NK-92 (cell line): ENCODE results near the gene ZNF532.
"Not testable (repeated sequence)": the region's sequence is repeated elsewhere in the genome, so short reads cannot be mapped to it uniquely, and the experiment has no call there.

Source experiments
- DNase-seq: peaks from one replicate; lab custom pipeline; 2025; ENCODE audit not compliant: unreplicated experiment; lab: John Stamatoyannopoulos, UW

Gene ZNF532

GRCh38 chr18:58898010-58898799 is 33.5 kb downstream of the ZNF532 start:
- DNase-seq, result no peak

- DNase-seq, result no peak
These were observed 35.5 kb downstream of the ZNF532 start for GRCh38 chr18:58900015-58900649.

DNA sequence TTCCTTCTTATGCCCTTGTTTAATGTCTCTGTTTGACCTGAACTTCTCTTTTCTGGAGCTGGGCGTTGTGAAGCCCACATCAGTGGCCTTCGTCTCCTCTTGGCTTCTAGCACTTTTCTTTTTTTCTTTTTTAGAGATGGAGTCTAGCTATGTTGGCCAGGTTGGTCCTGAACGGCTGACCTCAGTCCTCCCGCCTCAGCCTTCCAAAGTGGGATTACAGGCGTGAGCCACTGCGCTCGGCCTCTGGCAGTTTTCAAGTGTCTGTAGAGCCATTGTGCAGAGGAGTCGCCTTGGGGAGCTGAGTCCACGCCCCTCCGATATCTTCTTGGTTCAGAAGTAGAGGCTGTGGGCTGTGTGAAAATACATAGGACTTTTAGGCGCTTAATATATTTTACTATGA is 36.5 kb downstream of the ZNF532 start:
- DNase-seq, result no peak

GRCh38 chr18:58901783-58902182 is 37.1 kb downstream of the ZNF532 start:
- no peak for DNase-seq

GRCh38 chr18:58902961-58903360 is 38.3 kb downstream of the ZNF532 start:
- DNase-seq, result no peak

GRCh38 chr18:58903533-58903932 is 38.9 kb downstream of the ZNF532 start:
- no peak for DNase-seq

- no peak for DNase-seq
These were observed 41.2 kb downstream of the ZNF532 start for GRCh38 chr18:58905777-58906428.

DNA sequence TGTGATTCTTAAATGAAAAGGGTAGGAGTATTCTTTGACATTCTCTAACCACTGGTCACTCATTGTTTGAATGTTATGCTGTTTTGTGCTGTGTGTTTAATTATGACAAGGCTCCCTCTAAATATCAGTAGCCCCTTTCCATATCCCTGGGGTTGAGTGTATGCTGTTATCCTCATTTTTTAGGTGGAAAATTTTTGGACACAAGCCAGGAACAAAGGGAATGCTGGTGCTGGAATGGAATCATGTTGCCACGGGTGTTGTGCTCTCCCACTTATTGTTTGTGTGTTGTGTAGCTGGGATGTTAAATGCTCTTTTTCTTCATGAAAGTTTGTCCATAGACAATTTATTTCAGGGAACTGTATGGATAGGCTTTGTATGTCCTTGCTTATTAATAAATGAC is 43.3 kb downstream of the ZNF532 start:
- no peak for DNase-seq

GRCh38 chr18:58909521-58909920 is 44.8 kb downstream of the ZNF532 start:
- no peak for DNase-seq

DNA sequence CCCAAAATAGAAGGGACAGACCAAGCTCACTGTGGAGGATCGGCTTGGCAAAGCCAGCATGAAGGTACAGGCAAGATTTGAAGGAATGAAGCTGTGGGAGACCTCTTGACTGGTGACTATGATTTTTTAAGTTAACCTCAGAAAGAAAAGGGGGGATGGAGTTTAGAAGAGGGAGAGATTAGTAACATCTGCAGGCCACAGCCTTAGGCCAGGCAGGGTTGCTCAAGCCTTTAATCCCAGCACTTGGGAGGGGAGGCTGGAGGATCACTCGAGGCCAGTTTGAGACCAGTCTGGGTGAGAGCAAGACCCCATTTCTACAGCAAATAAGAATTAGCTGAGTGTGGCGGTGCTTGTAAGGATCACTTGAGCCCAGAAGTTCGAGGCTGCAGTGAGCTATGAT is 46.6 kb downstream of the ZNF532 start:
- no peak for DNase-seq

DNA sequence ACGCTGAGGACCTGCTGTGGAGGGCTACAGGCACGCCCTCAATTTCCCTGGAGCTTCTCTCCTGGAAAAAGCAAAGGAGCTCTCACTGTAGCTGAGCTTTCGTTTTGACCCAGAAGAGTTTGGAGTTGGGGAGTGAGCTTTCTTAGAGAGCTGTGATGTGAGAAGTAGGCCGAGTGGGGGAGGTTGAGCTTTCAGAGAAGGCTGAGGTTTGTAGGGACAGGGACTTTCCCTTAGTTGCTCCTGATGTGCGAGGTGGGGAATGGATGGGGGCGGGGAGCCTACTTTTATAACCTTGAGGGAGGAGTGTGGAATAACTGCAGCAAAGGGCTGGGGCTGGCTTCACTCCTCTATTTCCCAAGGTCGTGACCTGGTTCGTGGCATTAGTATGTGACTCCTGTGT is 47.1 kb downstream of the ZNF532 start:
- DNase-seq, result no peak

- DNase-seq, result no peak
These were observed 50.5 kb downstream of the ZNF532 start for GRCh38 chr18:58915006-58915799.

- DNase-seq, result no peak
These were observed 51.3 kb downstream of the ZNF532 start for GRCh38 chr18:58915995-58916394.

GRCh38 chr18:58919934-58920333 is 55.3 kb downstream of the ZNF532 start:
- not testable (repeated sequence) for DNase-seq

DNA sequence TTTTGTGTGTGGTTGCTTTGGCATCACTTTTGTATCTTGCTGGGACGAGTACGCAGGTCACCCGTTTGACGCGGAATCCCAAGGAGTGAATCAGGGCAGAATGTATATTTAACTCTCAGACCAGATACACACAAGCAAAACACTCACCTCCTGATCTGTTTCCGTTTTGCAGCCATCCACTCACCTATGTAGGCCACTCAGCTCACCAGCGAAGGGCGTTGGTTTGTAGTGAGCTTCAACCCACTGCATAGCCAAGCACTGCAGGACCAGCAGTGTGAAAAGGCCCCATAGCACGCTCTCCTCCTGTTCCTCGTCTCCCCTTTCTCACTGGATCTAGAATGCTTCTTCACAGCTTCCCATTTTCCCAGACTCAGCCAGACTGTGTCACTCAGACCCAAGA is 58.3 kb downstream of the ZNF532 start:
- DNase-seq, result no peak

- no peak for DNase-seq
These were observed 59.8 kb downstream of the ZNF532 start for GRCh38 chr18:58924473-58924872.

GRCh38 chr18:58927659-58928058 is 63.0 kb downstream of the ZNF532 start:
- no peak for DNase-seq

DNA sequence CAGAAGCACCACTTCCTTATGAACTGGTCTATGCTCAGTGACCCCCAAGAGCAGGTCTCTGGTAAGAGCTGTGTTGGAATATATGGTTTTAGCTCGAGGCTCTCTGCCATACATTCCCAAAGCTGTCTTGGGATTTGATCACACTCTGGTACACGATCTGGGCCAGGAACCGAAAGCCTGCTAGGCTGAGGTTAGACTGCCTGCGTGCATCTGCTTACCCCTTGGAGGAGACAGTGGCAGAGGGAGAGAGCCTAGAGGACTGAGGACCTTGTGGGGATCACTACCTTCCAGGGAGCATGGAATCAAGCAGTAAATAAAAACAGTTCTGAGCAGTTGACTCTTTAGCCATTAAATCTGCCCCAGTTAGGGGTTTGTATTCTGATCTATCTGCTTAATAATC is 63.7 kb downstream of the ZNF532 start:
- DNase-seq, result no peak

DNA sequence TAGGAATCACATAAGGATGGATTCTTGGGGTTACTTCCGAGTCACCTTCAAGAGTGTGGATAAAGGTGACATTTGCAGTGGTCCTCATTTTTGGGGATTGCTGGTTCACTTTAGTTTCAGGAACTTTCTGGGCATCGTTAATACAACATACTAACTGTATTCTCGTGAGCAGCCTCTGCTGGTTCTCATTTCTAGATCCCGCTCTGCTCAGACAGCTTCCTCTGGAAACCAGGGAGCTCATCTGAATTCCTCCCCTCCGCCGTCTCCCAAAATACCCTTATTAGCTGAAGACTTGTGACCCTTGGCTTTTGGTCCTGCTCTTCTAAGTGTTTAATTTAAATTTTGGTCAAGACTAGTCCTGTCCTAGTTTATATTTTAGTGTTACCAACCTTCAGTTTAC is 64.5 kb downstream of the ZNF532 start:
- DNase-seq, result no peak

DNA sequence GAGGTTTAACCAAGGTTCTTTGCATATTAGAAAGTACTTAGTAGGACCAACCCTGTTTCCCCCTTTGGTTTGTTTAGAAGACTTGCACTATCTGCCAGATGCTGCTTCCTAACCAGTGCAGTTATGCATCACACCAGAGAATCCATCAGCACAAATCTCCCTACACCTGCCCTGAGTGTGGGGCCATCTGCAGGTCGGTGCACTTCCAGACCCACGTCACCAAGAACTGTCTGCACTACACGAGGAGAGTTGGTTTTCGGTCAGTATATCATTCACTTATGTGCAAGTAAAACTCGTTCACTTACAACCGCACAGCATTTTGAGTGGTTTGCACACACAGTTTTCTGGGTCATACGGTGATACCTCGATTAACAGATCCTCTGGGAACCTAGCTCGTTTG is 69.7 kb downstream of the ZNF532 start:
- no peak for DNase-seq

GRCh38 chr18:58934933-58935577 is 70.4 kb downstream of the ZNF532 start:
- no peak for DNase-seq
